Left lung (tissue), 10 donors: ENCODE results near the gene GALNS. TPM values are rescaled to one million over a fixed set of nuclear protein-coding genes. Genes with fewer than 3 reads are reported as not detected.
"Not testable (repeated sequence)": the region's sequence is repeated elsewhere in the genome, so short reads cannot be mapped to it uniquely, and the experiment has no call there.

Experiments
- ATAC-seq: fragments of 200-7000 bp; cut with Tn5 transposase; one replicate; pipeline ENCODE4 v1.9.1; 2020; ENCODE audit warnings: moderate library complexity
- DNase-seq, 4 donors: peaks; one replicate each; pipeline ENCODE4 v3.0.0-alpha.2; 2013 to 2020
- H3K27ac ChIP-seq, 2 donors: fragments of 200-600 bp; sonication (generic) in 1 of 2; one replicate each; pipeline versions ENCODE4 v1.5.0 to v1.8.0; 2020 to 2021
- H3K27me3 ChIP-seq, 2 donors: fragments of 200-600 bp; sonication (generic) in 1 of 2; one replicate each; pipeline versions ENCODE4 v1.5.0 to v1.8.0; 2020 to 2021
- H3K36me3 ChIP-seq, 2 donors: fragments of 200-600 bp; sonication (generic) in 1 of 2; one replicate each; pipeline versions ENCODE4 v1.5.0 to v1.8.0; 2020 to 2021
- H3K4me1 ChIP-seq, 2 donors: fragments of 200-600 bp; one replicate each; pipeline ENCODE4 v1.8.0; 2021
- H3K4me3 ChIP-seq, 2 donors: fragments of 200-600 bp; sonication (generic) in 1 of 2; one replicate each; pipeline versions ENCODE4 v1.5.0 to v1.8.0; 2020 to 2021; ENCODE audit warnings: mild to moderate bottlenecking in 1 of 2
- H3K9me3 ChIP-seq, 2 donors: fragments of 200-600 bp; sonication (generic) in 1 of 2; one replicate each; pipeline versions ENCODE4 v1.5.0 to v1.8.0; 2020 to 2021
- intact Hi-C, 2 donors: fragments of 100-400 bp; cut with DNase I; formaldehyde crosslinking; loops; one replicate each; pipeline versions ENCODE4 v1.11.2 to v1.14.2; 2022
- polyA plus RNA-seq, 6 donors: library from polyadenylated mRNA; unstranded; fragments of 120-200 nt; gene quantifications; one replicate each; pipeline ENCODE4 v1.2.1, GENCODE V29; 2013; ENCODE audit not compliant: insufficient read length in 6 of 6
- total RNA-seq, 2 donors: library from RNA; stranded (reverse); fragmentation: NEBNext Ultra II Directional; extraction: Animal tissue kit (Norgen Biotek cat#: 25700); gene quantifications; one replicate each; pipeline ENCODE4 v1.2.1, GENCODE V29; 2021
- TF ChIP-seq, protein P1 (sequence below), 2 donors: fragments of 200-600 bp; sonication (generic) in 1 of 2; IDR thresholded peaks; one replicate each; pipeline versions ENCODE4 v1.5.0 to v1.8.0; 2021; ENCODE audit warnings: antibody characterized with exemption in 2 of 2
- donor health status: DM: no; HTN: yes; CAD: no.
- donor health status: DM: no; HTN: no; CAD: no.

Gene GALNS
- total and polyA plus RNA-seq, 8 donors = 23.8 to 46.5 (median 31.9) TPM

DNA sequence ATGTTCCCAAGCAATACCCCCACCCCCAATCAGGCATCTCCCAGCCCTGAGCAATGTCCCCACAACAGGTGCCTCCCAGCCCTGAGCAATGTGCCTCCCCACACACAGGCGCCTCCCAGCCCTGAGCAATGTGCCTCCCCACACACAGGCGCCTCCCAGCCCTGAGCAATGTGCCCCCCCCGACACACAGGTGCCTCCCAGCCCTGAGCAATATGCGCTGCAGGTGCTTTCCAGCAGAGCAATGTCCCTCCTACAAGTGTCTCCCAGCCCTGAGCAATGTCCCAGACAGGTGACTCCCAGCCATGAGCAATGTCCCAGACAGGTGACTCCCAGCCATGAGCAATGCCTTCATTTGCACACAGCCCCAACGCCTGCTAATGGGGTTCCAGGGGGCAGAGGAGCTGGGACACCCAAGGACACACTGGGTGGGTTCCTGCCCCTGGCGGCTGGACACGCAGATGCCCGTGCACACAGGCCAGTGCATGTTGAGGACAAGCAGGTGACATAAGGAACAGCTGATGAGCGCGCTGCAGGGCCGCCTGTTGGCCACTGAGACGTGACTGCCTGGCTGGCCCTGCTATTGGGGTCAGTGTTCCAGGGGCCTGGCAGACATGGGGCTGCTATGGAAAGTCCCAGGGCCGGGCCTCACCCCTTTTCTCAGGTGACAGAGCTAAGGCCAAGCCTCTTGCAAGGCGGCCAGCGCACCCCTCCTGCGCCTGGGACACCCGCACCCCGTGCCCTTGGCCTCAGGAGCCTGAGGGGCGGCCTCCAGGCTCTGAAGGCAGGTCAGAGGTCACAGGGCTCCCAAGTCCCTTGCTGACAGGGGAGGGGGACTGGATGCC, 36.6 kb upstream of the GALNS start:
- no peak for DNase-seq
- no peak overlapping the region for H3K4me3 ChIP-seq
- TF ChIP-seq, protein P1, sequence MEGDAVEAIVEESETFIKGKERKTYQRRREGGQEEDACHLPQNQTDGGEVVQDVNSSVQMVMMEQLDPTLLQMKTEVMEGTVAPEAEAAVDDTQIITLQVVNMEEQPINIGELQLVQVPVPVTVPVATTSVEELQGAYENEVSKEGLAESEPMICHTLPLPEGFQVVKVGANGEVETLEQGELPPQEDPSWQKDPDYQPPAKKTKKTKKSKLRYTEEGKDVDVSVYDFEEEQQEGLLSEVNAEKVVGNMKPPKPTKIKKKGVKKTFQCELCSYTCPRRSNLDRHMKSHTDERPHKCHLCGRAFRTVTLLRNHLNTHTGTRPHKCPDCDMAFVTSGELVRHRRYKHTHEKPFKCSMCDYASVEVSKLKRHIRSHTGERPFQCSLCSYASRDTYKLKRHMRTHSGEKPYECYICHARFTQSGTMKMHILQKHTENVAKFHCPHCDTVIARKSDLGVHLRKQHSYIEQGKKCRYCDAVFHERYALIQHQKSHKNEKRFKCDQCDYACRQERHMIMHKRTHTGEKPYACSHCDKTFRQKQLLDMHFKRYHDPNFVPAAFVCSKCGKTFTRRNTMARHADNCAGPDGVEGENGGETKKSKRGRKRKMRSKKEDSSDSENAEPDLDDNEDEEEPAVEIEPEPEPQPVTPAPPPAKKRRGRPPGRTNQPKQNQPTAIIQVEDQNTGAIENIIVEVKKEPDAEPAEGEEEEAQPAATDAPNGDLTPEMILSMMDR (IDR thresholded peaks at IDR 0.05) = no peak
- H3K27ac ChIP-seq = no peak overlapping the region
- no peaks in the 10 kb centered on the region for H3K4me1 ChIP-seq
- intact Hi-C loops = no loop called here
- H3K9me3 ChIP-seq = no peaks in the 10 kb centered on the region
- H3K36me3 ChIP-seq = peaks cover 0 to 45% of the 10 kb centered on the region in 2 donors
- no peak for ATAC-seq
- H3K27me3 ChIP-seq = no peaks in the 10 kb centered on the region

DNA sequence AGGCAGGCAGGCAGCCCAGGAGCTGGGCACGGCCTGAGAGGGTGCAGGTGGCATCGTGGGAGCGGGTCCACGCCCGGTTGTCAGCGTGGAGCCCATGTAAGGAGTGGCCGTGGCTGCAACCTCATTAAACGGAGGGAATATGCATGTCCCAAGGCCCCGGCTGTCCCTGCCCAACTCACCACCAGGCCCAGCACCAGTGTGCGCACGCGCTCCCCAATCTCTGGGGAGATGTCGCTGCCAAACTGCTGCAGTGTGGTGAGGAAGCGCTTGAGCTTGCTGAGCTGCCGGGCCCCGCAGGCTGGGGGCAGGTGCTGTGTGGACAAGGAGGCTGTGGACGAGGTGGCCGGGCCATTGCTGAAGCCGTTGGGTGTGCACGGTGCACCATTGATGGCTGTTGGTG, 35.3 kb upstream of the GALNS start:
- ATAC-seq = no peak
- Histone ChIP-seq H3K9me3 (no peaks in the 10 kb centered on the region), H3K4me1 (peaks cover 0 to 5% of the 10 kb centered on the region in 2 donors), H3K36me3 (peaks cover 0 to 34% of the 10 kb centered on the region in 2 donors), H3K4me3 (no peak overlapping the region), H3K27me3 (no peaks in the 10 kb centered on the region), H3K27ac (no peak overlapping the region)
- DNase-seq = no peak
- TF ChIP-seq, protein P1 (IDR thresholded peaks at IDR 0.05) = no peak
- intact Hi-C loops = no loop called here

DNA sequence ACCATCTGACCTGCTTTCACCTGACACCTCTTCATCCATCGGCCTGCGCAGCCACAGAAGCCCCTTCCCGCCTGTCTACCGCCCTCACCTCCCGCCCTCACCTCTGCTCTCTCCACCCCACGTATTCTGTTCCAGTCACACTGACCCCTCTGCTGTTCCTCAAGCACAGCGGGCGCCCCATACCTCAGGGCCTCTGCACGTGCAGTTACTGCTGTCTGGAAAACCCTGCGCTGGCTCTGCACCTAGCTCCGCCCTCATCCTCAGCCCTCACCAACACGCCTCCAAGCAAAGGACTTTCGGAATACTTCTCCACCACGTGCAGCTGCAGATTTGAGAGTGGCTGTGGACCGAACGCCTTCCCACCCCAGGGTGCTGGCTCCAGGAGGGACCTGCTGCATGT, 34.3 kb upstream of the GALNS start:
- intact Hi-C loops = no loop called here
- no peaks in the 10 kb centered on the region for H3K9me3 ChIP-seq
- H3K4me1 ChIP-seq = peaks cover 0 to 6% of the 10 kb centered on the region in 2 donors
- ATAC-seq (no peak), DNase-seq (no peak)
- no peak overlapping the region for H3K4me3 ChIP-seq
- H3K27ac ChIP-seq = no peak overlapping the region
- TF ChIP-seq, protein P1 (IDR thresholded peaks at IDR 0.05) = no peak
- peaks cover 0 to 29% of the 10 kb centered on the region in 2 donors for H3K36me3 ChIP-seq
- H3K27me3 ChIP-seq = no peaks in the 10 kb centered on the region

DNA sequence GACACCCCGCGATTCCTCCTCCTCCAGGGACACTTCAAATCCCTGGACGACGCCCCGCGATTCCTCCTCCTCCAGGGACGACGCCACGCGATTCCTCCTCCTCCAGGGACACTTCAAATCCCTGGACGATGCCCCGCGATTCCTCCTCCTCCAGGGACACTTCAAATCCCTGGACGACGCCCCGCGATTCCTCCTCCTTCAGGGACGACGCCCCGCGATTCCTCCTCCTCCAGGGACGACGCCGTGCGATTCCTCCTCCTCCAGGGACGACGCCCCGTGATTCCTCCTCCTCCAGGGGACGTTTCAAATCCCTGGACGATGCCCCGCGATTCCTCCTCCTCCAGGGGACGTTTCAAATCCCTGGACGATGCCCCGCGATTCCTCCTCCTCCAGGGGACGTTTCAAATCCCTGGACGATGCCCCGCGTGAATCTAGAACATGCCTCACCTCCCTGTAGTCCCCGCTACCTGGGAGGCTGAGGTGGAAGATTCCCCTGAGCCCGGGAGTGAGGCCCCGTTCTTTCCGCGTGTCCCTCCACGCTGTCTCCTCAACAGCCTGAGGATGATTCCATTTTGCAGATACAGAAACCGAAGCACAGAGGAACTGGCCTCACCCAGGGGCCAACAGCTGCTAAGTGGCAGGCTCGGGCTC, 33.1 kb upstream of the GALNS start:
- H3K9me3 ChIP-seq, H3K27me3 ChIP-seq, H3K27ac ChIP-seq, intact Hi-C loops, H3K4me1 ChIP-seq, ATAC-seq, H3K4me3 ChIP-seq, DNase-seq: not testable (repeated sequence)
- H3K36me3 ChIP-seq = peaks cover 0 to 41% of the 10 kb centered on the region in 2 donors

DNA sequence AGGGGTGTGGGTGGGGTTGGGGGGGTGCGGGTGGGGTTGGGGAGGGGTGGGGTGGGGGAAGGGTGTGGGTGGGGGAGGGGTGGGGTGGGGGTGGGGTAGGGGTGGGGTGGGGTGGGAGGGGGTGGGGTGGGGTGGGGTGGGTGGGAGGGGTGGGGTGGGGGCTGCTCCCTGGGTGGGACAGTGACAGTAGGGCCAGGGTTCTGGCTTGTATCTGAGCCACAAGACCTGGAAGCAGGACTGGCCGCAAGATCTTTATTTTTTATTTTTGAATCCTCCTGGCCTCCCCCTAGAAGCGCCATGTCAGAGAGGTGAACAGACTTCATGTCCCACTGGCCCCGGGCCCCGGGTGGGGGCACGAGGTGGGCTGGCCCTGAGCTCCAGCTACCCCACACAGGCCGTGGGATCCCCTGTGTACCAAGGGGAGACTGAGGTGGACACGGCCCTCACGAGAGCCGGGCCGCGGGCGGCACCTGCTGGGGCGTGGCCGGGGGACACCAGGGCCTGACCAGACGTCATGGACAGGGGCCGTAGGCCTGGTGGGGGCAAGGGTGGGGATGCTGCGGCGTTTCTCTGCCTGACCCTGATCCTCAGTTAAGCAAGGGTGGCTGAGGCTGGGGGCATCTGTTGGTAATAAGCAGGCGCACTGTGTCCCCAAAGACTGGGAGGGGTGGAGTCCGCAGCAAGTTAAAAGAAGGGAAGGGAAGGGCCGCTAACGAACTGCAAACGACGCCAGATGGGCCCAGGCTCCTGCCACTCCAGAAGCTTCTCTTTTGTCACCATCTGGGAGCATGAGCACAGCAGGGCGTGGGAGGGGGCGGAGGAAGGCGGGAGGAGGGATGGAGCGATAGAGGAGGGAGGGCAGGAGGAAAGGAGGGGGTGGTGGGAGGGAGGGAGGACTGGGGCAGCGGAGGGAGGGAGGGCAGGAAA, 32.0 kb upstream of the GALNS start:
- TF ChIP-seq, protein P1 (IDR thresholded peaks at IDR 0.05) = no peak
- Histone ChIP-seq H3K36me3 (peaks cover 0 to 52% of the 10 kb centered on the region in 2 donors), H3K27ac (no peak overlapping the region), H3K4me1 (peaks cover 0 to 6% of the 10 kb centered on the region in 2 donors), H3K4me3 (no peak overlapping the region), H3K27me3 (no peaks in the 10 kb centered on the region), H3K9me3 (no peaks in the 10 kb centered on the region)
- ATAC-seq = no peak
- intact Hi-C loops = no loop called here
- no peak for DNase-seq
